Stimulated activated CD8-positive, alpha-beta memory T cell treated with anti-CD3 and anti-CD28 coated beads, Interleukin-4, amount 100 ng/mL, for 48 hours (primary cell): ENCODE data around the gene SCUBE1.

ENCODE experiments used
- DNase-seq: peaks from one replicate; pipeline ENCODE4 v3.0.0-alpha.2; 2020

SCUBE1 gene

DNA sequence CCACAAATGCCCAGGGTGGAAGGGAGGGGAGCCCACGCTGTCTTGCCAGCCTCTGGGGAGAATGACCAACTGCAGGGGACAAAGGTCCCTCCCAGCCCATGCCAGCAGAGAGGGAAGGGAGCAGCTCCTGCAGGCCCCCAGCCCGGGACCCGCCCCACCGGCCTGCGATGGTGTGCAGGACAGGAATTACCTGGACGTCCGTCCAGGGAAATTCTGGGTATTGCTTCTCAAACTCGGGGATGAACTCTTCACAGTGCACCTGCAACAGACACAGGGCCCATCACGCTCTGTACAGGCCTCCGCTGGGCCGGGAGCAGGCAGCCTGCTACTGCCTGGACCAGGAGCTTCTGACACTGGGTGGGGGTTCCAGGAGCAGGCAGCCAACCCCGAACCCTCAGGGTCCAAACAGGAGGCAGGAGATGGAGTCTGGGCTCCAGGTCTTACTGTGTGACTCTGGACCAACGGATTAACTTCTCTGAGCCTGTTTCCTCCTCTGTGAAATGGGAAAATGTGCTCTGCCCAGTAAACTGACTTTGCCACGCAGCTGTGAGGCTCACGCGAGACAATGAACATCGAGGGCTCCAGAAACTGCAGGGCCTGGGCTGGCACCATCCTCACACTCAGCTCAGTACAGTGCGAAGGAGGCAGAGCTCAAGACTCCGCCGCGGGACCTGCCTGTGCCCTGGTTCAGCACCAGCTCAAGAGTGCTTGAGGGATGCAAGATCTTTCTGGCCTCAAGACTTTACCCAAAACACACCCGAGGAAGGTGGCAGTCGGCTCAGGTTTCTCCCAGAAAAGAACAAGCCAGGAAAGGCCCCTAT, 173.7 kb downstream of the SCUBE1 start:
- DNase-seq: no peak

DNA sequence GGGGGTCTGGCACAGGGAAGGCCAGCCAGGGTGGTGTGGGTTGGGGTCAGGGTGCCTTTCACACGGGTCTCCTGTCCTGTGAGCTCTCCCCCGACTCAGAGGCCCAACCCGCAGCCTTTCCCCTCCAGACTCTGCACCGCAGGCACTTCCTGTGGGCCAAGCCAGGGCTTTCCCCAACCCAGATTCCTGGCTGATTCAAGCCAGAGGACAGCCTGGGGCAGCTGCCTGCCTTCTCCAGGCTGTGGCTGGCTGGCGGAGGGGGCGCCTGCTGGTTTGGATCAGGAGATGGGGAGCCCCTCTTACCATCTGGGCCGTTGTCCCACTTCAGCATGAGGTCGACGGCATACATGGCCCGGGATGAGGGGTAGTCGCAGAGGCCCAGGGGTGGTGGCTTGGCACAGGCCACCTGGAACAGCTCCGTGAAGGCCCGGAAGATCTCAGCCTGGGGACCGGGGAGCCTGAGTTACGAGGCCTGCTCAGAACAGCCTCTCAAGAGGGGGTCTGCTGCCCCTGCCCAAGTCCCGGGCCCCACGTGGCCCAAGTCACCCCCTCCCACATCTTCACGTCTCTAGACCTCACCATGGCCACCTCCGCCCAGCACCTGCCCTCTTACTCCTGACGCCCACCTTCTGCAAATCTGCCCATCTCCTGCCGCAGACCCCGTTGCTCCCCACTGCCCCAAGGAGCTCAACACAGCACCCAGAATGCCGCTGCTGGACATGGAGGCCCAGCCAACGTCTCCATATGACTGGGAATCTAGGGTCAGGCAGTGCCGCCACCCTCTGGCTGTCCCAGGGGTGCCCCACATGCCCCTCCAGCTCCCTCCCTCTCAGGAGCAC, 174.5 kb downstream of the SCUBE1 start:
- no peak for DNase-seq

DNA sequence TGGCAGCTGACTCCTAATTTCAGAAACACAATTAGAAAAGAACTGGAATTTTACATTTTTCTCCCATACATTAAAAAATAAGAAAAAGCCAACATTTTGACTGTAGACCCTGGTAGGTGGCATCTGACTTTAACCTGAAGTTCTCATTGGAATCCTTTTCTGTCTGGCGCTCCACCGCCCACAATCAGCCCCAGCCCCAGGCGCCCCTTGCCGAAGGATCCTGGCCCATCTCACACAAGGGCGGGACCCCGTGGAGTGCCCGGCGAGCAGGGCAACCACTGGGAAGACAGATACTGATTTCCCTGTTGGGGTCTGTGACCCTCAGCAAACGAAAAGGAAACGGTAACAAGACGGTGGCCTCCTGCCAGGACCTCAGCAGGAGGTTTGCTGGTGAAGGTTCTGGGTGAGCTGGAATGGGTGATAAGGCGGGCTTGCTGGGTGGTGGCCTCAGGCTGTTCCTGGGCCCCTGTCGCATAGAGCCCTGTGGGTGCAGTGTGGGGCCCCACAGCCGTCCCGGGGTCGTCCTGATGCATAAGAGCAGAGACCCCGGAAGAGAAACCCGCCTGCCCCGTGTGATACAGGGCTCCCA, 176.1 kb downstream of the SCUBE1 start:
- no peak for DNase-seq

DNA sequence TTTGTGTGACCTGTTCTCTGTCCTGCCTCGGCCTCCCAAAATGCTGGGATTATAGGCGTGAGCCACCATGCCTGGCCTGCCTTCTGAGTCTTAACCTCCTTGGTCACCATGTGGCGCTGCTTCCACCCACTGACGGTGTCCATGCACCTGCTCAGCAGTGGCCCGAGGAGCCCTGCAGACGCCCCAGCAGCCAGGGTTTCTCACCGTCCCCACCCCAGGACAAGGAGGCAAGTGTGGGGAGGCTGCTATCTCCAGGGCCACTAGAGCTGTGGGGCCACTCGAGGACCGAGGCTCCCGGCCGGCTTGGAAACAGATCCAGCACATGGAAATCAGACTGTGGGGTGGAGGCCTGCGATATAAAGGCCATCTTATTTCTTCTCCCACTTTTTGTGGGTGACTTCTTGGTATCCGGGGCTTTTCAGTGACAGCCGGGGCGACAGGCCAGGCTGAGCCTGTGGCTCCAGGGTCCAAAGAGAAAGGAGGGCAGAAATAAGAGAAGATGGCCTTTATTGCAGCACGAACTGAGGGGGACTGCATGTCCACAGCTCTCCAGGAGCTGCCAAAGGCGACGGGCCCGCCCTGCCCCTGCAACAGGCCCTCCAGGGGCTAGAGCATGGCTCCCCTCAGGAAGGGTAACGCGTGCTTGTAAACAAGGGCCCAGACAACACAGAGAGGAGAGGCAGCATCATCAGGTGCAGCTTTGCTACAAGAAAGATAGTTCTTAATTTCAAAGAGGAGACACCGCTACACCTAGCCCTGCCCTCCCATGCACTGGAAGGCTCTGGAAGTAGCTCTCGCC, 176.8 kb downstream of the SCUBE1 start:
- DNase-seq: no peak

DNA sequence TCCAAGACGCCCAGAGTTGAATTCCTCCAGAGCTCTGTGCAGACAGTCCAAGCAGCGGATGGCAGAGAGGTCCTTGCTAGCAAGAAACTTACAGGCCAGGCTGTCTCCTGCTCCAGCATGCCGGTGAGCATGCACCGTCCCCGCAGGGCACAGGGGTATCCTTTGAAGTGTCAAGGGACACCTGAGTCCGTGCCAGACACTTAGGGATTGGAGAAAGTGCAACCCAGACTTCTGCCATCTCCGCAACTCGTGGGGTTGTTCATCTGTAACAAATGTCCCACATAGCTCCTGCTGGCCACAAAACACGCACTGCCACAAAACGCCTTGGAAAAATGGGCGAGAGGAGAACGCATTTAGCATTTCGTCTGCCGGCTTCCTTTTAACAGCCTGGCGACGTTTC, 178.5 kb downstream of the SCUBE1 start:
- no peak for DNase-seq

DNA sequence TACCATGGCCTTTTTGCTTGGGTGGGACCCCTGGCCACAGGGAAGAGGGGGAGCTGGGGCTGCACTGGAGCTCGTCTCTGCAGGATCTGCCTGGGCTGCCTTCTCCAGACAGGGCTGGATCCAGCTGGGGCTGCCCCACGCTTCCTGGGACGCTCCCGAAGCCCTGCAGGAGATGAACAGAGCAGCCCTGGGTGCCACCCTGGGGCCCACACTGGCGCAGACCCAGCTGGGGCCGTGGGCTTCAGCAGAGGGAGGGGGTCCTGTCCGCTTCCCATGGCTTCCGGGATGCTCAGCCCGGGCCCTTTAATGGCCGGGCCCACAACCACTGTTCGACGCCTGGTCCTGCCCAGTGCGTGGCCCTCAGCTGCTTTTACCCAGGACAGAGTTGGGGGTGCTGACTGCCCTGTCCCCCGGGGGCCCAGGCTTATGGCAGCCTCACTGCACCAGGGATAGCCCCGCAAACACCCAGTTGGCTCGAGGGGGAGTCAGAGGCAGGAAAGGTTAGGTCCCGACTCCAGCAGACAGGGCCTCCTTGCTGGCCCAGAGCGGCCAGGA, 179.9 kb downstream of the SCUBE1 start:
- no peak for DNase-seq

DNA sequence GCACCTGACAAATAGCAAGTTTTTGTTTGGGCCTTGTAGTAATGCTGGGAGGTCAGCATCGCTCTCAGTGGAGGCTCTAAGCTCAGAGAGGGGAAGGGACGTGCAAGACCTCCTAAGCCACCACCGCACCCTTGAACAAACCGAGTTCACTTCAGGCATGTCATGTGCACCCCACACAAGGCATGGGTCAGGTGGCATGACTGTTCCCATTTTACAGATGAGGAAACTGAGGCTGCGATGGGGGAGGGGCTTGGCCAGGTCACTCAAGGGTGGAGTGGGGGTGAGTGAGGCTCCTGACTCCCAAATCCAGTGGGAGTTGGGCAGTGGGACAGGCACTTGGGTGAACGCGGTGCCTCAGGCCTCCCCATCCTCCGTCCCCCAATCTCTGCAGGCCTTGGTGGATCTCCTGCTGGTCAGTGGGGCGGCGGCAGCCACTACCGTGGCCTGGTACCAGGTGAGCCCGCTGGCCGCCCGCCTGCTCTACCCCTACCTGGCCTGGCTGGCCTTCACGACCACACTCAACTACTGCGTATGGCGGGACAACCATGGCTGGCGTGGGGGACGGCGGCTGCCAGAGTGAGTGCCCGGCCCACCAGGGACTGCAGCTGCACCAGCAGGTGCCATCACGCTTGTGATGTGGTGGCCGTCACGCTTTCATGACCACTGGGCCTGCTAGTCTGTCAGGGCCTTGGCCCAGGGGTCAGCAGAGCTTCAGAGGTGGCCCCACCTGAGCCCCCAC, 180.6 kb downstream of the SCUBE1 start:
- DNase-seq: no peak

DNA sequence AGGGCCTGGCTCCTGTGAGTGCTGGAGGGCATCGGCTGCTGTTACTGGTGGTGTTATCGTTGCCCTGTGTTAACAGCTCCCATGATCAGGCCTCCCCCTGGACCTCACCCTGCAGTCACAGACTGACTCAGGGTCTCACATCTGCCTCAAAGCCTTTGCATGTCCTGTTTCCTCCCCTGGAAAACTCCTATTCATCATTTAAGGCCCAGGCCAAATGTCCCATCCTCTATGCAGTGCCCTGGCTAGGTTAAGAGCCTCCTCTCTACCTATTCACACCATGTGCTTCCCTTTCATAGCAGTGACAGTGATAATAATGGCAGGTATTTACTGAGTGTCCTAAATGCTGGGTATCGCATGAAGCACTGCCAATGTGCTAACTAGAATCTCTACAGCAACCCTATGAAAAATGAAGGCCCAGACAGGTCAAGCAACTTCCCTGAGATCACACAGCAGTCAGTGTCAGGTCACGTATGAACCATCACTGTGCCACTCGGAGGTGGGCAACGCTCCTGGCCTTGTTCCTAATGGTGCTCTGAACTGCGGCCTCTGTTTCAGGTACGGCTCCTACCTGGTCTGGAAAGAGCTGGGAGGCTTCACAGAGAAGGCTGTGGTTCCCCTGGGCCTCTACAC, 182.6 kb downstream of the SCUBE1 start:
- no peak for DNase-seq

DNA sequence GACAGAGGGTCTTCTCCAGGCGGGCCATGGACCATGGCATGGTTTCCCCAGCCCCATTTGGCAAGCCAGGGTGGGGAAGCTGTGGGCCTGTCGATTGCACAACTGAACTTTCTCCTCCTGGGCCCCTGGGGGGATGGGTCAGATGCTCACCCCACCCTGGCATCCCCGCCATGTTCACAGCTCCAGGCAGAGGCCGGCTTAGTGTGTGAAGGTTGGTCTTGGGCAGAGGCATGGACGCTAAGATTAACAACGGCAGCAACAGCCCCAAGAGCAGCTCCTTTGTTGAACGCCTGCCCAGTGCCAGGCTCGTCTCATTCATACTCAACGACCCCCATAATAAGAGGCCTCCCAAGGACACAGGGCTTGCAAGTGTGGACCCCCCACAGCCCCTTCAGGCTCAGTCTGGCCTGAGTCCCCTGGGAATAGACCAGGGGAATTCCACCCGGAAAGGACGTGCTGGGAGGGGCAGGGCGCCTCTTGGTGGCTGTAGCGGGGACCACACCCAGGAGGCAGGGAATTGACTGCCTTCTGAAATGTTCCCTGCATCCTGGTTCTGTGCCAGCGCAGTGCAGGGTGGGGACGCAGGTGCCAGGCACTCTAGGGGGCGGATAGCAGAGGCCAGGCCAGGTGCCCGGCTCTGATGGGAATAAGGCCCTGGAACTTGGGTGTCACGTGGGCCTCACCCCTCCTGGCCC, 183.5 kb downstream of the SCUBE1 start:
- DNase-seq: no peak

DNA sequence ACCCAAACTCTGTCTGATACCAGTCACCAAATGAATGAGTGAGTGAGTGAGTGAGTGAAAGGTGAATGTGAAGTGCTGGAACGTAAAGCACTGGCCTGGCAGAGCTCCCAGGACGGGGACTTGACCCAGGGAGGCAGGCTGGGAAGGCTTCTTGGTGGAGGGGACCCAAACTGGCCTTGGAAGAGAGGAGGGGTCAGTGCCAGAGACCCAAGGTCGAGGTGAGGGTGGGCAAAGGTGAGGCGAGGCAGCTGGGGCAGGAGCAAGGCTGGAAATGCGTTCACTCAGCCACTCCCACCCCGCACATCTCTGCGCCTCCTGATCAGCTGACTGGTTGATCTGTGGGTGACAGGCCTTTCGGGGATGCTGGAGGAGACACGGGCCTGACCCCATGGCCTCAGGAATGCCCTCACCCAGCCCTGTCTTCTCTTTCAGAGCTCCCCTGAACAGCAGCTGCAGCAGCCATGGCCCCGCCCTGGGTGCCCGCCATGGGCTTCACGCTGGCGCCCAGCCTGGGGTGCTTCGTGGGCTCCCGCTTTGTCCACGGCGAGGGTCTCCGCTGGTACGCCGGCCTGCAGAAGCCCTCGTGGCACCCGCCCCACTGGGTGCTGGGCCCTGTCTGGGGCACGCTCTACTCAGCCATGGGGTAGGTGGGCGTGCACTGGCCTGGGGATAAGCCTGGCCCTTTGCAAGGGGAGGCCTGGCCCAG, 184.2 kb downstream of the SCUBE1 start:
- DNase-seq: no peak

DNA sequence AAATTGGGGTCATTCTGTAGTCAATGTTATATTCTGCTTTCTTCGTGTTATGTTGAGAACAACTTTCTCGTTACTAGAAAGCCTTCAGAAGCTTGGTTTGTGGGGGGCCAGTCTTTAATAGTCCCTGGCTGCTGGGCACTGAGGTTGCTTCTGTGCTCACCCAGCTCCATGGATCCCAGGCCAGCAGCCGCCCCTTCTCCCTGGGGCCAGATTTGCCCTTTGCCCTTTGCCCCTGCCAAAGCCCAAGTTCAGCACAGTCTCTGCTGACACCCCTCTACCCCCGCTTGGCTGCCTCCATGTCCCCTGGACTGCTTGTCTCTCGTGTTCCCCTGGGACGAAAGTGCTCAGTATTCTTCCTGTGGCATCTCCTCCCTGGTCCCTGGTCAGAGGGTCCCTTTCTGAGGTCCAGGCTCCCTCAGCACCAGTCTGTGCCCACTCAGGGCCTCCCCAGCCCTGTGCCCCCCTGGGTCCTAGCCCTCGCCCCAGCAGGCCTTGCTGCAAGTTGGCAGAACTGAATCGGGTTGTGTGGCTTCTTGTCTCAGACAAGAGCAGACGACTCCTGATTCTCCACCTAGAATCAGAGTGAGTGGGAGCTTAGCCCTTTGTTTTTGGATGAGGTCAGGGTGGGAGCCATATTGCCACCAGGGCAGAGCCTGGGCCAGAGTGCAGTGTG, 185.2 kb downstream of the SCUBE1 start:
- no peak for DNase-seq

DNA sequence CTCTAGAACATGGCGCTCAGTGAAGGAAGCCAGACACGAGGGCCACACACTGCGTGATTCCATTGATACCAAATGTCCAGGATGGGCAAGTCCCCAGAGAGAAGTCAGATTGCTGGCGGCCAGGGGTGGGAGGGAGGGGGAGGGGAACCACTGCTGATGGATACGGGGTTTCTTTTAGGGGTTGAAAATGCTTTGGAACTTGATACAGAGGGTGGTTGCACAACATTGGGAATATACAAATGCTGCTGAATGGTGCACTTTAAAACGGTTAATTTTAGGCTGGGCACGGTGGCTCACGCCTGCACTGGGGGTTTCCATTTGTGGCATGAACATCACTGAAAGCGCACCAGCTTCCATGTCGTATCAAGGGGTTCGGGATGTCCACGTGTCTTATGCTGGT, 186.8 kb downstream of the SCUBE1 start:
- no peak for DNase-seq

DNA sequence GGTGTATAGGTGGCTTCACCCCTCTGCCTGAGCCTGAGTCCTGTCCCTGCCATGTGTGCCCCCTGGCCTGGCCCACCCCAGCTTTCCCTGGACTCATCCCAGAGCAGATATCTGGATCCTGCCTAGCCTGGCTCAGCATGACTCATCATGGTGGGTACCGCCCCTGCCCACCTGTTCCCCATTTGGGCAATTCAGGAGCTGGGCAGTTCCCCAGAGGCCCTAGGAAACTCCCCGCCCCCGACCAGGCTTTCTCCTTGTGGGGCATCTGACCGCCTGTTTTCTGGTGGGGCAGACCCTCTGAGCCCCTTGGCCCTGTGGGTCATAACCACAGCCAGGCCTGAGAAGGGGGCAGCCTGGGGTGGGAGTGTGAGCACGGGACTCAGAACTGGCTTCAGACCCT, 187.4 kb downstream of the SCUBE1 start:
- DNase-seq: no peak

DNA sequence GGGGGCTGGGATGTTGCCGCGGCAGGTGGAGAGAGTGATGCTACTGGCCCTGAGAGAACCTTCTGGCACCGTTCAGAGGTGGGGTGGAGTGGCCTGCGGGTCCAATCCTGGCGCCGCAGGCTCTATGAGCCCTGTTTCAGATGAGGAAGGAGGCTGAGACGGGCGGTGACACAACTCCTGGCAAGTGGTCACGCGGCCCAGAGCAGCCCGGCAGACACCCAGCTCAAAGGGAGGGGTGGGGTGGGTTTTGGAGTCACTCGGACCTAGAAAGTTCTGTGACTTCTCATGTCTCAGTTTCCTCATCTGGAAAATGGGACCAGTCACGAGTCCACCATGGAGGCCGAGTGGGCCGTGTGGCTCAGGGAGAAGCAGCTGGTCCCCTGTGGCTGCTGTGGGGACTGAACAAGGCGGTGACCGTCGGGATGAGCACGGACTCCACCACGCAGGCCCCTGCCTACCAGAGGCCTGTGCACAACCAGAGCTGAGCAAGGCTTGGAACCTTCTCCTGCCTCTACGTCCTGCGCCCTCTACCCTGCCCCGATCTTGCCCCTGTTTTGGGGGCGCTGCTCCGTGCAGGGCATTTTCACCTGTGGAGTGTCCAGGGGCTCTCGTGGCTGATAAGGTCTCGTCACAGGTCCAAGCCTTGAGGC, 188.2 kb downstream of the SCUBE1 start:
- DNase-seq: no peak

DNA sequence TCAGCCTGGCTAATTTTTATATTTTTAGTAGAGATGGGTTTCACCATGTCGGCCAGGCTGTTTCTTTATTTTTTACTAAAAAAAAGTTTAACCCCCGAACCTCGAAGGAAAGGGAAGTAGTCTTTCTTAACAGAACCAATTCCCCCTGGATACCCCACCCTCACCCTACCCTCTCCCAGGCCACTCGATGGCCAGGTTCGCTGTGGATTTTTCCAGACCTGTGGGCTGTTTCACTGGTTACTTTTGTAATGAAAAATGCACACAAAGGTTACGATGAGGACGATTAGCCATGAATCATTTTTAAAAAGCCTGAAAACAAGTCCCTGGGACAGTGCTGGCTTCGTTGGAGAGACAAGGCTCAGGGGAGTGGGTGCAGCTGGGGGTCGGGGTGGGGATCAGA, 189.3 kb downstream of the SCUBE1 start:
- DNase-seq: no peak

DNA sequence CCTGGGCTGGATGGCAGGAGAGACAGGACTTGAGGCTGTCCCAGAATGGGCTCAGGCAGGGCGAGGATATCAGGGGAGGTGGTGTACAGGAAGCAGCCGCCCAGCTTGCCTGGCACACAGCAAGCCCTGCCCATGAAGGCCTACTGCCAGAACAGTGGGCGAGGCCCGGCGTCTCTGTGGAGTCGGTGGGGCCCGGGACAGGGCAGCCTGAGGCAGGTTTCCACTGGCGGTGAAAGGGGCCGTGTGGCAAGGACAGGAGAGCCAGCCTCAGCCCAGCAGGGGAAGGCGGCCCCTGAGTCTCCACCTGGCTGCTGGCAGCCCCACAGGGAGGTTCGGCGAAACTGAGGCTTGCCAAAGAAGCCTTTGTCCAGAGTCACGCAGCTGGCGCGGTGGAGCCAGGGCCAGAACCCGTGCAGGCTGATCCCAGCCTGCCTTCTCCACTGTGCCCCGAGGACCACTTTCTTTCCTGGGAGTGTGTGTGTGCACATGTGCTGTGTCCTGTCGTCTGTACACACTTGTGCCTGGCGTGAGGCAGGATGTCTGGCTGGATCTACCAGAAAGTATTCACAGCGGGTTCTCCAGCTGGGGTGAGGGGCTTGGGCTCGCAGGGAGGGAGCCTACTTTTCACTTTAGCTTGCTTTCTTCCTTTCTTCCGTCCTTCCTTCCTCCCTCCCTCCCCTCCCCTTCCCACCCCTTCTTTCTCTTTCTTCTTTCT, 190.7 kb downstream of the SCUBE1 start:
- peak; percentile 72 for DNase-seq

DNA sequence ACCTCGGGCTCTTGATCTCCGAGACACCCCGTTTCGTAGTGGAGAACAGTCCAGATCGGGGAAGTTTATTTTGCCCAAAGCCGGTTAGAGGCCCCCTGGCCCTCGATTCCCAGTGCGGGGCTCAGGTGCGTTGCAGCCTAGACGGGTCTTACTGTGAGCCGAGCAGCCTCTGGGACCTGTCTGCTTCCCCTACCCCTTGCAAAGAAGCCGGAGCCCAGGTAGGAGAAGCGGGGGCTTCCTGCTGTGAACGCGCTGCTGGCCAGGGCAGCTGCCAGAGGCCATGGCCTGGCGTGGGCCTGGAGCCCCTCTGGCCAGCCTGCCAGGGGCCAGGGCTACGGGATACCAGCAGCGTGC, 191.2 kb downstream of the SCUBE1 start:
- no peak for DNase-seq

DNA sequence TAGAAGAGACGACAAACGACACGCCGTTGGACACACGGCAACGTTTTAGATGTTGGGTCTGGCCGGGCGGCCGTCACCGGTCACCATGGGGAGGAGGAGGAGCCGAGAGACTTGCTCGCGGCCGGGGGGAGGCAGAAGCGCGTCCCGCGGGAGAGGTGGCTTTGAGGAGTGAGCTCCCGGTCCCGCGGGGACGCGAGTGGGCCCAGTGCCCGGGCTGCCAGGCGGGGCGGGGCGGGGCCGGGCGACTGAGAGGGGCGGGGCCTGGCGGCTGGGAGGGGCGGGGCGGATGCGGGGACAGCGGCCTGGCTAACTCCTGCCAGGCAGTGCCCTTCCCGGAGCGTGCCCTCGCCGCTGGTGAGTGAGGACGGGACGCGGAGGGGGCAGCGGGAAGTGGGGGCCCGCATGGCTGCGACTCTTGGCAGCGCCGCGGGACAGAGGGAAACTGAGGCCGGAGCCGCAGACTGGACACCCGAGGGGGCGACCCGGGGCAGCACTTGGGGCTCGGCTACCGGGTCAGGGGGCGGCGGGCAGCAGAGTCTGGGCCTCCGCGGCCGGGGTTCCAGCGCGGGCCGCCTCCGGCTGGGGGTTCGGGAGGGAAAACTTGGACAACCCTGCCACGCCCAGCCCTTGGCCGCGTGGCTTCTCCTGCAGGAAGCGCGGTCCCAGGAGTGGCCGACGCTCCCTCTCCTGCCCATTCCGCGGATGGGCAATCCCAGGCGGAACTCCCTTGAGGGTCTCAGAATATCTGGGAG, 191.7 kb downstream of the SCUBE1 start, which contains the start of gene TSPO:
TSPO (plus strand) TSS at position 309 of the 752 bp plus-strand sequence. CDS start 7,680 bp downstream, outside the sequence.
- peak; percentile 73 for DNase-seq
